Activated CD8-positive, alpha-beta memory T cell treated with anti-CD3 and anti-CD28 coated beads, Interleukin-2, amount 50 U/mL, for 4 hours (primary cell): ENCODE data around the gene NPEPL1.

ENCODE experiments used
- DNase-seq: peaks from one replicate; pipeline ENCODE4 v3.0.0-alpha.2; 2020

NPEPL1 gene

GRCh38 chr20:58701431-58702160 is 9.0 kb downstream of the NPEPL1 start:
- no peak for DNase-seq

- DNase-seq, result no peak
Observed at GRCh38 chr20:58702161-58702510, 9.5 kb downstream of the NPEPL1 start.

GRCh38 chr20:58702859-58703648 is 10.5 kb downstream of the NPEPL1 start:
- DNase-seq, result no peak

DNA sequence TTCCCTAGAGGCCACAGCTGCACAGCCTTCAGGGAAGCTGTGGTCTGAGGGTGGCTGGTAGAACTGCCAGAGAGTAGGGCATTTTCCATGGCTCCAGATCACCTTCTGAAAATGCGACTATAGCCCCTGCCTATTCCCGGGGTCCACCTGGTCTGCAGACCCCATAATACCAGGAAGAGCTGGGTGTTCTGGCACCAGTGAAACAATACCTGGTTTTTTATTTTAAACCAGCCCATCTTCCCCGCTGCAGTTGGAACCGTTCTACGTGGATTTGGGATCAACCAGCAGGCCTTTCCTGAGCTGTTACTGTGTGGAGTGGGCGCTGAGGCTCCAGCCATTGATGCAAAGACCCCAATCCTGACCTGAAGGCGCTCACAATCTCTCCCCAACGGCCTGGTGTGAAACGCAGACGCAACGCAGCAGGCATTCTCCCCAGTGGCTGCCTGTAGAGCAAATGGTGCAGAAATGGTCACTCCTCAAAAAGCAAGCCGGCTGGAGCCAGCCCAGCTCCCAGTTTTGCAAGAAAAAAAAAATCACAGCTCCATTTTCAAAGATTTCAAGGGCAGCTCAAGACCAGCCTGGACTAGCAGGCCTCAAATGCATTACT is 11.3 kb downstream of the NPEPL1 start:
- no peak for DNase-seq

DNA sequence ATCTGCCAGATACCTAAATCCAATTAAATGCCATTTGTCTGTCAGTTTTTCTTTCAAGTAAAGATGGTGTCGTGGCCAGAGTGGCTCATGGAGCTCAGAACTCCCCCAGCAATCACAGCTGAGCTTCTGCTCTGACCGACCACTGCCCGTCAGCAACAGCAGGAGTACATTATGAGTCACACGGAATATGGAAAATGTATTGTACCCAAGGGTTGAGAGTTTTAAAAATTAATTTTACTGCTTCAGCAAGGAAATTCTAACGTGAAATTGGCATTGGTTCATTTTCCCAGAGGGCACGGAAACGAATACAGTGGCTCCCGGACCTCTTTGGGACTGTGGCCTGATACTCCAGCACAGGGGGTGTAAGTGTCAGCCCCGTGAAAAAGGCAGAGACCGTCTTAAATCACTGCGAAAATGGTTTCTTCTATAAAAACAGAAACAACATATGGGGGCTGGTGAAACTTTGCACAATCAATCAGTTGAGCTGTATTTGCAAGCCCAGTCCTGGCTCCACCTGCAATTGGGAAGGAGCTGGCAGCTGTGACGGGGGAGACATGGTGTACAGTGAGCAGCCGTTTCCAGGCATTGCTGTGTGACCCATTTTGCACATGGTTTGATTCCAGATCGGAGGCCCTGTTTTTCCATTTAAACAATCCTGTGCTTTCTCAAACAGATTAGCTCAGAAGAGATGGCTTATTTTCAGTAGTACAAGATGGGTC is 12.8 kb downstream of the NPEPL1 start:
- no peak for DNase-seq

GRCh38 chr20:58706150-58706892 is 13.7 kb downstream of the NPEPL1 start:
- no peak for DNase-seq

GRCh38 chr20:58706975-58707681 is 14.5 kb downstream of the NPEPL1 start:
- DNase-seq, result no peak

DNA sequence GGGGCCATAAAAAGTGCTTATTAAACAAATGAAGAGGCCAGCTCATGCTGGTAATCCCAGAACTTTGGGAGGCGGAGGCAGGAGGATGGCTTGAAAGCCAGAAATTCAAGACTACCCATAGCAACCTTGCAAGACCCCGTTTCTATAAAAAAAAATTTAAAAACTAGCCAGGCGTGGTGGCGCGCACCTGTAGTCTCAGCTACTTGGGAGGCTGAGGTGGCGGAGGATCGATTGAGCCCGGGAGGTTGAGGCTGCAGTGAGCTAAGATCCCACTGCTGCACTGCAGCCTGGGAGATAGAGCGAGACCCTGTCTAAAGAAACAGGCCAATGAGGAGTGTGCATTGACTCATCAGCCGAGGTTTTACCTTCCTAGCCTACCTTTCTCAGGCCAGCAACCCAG is 15.2 kb downstream of the NPEPL1 start:
- no peak for DNase-seq

DNA sequence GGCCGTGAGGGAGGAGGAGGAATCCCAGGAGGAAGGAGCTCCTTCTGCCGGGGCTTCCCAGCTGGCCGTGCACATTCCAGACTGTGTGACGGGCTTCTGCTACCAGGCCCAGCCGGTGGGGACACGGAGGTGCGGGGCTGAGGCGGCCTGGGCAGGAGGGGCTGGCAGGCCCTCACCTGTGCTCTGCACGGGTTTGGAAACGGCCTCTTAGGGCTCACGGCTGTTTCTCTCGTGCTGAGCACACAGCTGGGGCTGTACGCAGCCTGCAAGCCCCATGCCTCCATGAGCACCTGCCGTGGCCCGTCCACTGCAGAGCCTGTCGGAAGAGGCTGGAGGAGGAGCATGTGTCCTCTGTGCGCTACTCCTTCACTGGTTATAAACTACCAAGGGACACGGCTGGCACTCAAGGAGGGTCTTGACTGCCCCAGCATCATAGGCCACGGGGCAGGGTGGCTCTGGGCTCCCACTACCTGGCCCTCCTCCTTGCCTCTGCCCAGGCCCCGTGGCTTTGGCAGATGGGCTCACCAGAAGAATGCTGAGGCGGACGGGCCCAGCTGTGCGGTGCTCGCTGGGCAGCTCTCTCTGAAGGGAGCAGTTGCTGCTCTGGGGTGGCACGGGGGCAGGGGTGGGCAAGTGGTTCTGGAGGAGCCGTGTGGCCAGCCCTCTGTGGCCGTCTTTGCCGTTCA is 15.8 kb downstream of the NPEPL1 start:
- no peak for DNase-seq

GRCh38 chr20:58709013-58709702 is 16.6 kb downstream of the NPEPL1 start:
- no peak for DNase-seq

DNA sequence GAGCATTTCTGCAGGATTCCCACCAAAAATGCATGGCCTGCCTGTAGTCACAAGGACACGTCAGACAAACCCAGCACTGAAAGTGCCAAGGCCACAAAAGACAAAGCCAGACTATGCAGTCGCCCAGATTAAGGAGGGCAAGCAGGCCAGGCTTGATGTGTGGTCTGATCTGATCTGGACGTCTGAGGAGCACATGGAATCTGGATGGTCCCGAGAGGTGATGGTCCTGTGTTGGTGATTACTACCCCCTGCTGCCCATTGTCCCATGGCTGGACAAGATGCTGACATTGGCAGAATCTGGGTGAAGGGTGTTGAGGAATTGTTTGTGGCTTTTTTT is 17.1 kb downstream of the NPEPL1 start:
- DNase-seq, result no peak

GRCh38 chr20:58710481-58711265 is 18.1 kb downstream of the NPEPL1 start:
- no peak for DNase-seq

DNA sequence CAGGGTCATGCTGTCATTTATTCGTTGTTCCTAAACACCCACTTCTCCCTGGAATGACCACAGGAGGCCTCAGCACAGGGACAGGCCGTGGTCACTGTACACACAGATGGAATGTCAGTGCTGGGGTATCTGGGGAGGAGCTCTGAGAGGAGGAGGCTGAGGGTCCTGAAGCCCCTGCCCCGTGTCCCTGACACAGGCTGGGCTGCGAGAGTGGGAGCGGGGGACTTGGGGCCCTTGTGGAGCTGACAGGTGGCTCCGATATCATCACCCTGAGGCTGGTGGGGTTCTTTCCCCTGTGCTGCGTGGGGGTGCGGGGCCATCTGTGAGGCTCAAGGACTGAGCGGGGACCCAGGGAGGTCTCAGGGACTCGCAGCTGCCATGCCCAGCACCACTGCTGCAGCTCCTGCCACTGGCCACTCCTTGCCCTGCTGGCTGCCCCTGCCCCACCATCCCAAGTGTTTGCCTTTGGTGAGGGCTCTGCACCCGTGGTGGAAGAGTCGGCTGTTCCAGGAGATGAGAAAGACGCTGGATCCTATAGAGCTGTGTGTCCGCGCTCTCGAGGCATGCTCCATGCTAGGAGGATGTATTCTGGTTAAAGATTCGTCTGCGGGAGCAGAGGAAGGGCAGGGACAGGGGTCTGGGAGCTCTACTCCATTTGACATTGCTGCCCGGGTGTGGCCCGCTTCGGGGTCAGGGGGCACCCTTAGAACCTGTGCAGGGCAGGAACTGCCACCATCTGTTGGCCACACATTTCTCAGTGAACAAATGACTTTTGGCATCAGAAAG is 18.9 kb downstream of the NPEPL1 start:
- DNase-seq, result no peak

DNA sequence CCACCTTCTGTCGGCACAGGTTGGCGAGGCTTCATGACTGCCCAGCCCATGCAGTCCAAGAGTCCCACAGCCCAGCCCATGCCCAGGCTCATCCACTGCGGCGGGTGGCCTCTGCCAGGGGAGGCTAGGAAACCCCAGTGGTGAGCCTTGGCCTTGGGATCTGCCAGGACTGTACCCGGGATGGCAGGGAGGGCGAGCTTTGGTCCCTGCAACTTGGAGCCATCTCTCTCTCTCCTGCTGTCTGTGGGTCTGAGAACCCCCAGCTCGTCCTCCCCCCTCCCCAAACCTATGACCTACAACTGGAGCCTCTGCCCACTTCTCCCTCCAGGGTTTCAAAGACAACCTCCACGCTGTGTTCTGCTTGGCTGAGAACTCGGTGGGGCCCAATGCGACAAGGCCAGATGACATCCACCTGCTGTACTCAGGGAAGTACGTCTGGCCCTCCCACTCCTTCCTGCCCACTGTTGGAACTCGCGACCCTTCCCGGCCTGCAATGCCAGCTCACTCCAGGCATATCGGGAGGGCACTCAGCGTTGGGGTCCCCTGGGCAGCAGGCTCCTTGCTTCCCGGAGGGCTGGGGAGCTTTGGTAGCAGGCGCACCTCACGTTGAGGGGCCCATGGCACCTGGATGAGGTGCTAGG is 19.7 kb downstream of the NPEPL1 start:
- DNase-seq, result no peak

DNA sequence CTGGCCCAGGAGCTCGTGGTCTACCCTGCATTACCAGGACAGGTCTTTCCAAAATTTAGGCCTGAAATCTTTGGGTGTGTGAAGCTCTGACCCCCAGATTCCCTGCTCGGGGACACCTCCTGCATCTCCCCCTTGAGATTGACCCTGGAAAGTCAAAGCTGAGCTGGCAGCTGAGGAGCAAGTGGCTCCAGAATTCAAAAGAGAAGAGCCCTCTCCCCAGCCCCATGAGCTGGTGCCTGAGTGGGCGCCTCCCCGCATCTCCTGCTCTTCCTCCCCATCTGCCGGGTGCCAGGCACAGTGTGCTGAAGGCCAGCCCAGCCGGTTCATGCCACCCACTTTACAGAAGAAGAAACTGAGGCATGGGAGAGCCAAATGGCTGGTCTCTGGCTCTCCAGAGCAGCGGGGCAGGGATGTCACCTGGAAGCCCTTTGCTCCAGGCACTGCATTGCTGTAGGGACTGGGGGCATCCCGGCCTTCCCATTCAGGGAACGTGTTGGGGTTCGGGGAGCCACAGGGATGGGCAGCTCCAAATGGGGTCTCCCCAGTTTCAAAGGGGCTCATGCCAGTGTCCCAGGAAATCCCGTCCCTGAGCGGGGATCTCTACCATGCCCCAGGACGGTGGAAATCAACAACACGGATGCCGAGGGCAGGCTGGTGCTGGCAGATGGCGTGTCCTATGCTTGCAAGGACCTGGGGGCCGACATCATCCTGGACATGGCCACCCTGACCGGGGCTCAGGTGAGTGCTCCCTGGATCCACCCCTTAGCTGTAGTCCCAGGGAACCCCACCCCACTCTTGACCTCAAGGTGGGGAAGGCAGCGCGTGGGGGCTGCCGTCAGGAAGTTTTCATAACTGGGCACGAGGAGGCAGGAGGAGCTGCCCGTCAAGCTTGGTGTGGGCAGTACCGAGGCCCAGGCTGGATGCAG is 20.5 kb downstream of the NPEPL1 start:
- DNase-seq, result no peak

GRCh38 chr20:58713801-58714339 is 21.3 kb downstream of the NPEPL1 start:
- no peak for DNase-seq

DNA sequence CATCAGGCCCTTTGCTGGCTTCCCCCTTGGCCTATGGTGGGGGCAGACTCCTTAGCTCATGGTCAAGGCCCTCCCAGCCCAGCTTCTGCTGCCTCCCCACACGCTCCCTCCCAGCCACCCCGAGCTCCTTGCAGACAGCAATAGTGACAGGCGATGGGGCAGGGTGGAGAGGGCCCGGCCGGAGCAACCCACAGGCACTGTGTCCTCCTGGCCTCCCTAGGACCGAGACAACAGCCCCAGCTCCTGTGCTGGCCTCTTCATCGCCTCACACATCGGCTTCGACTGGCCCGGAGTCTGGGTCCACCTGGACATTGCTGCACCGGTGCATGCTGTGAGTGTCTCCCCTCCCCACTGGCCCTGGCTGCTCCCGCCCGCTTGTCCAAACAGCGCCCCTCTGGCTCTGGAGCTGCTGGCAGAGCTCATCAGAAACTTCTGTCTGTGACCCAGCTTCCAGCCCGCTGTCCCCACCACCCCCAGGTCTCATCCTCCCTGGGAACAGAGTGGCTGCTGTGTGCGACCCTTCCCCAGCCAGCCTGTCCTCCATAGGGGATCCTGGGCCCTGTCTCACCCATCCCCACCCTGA is 21.8 kb downstream of the NPEPL1 start:
- DNase-seq, result no peak
